K562 (cell line): ENCODE data around the gene FIGNL1. TPM values are rescaled to one million over a fixed set of nuclear protein-coding genes. Genes with fewer than 3 reads are reported as not detected.

Experiments used
- ADNP ChIP-seq: fragments of 200-800 bp; sonication (Bioruptor generic); IDR thresholded peaks from 2 replicates; pipeline ENCODE4 v1.6.1; 2016; ENCODE audit warnings: missing genetic modification characterization, missing compliant biosample characterization
- ASH1L ChIP-seq: fragments of 450-650 bp; IDR thresholded peaks from 2 replicates; pipeline ENCODE4 v1.6.1; 2018; ENCODE audit warnings: borderline replicate concordance, mild to moderate bottlenecking, low read depth; ENCODE audit not compliant: partially characterized antibody
- ATF1 ChIP-seq, 2 experiments: fragments of 450-650 bp in 1 of 2; IDR thresholded peaks; 2 replicates each; pipeline ENCODE4 v1.6.1; 2016; ENCODE audit warnings: missing compliant biosample characterization in 1 of 2, missing genetic modification characterization in 1 of 2
- BRCA1 ChIP-seq, 2 experiments: fragments of 450-650 bp in 1 of 2; sonication (generic) in 1 of 2; formaldehyde crosslinking in 1 of 2; IDR thresholded peaks; 2 replicates each; pipeline versions ENCODE4 v1.5.0 to v1.6.1; 2017 to 2020; ENCODE audit warnings: mild to moderate bottlenecking in 1 of 2, missing genetic modification reagents in 1 of 2
- BRD9 ChIP-seq: fragments of 450-650 bp; IDR thresholded peaks from 2 replicates; pipeline ENCODE4 v1.6.1; 2018; ENCODE audit warnings: low read depth; ENCODE audit not compliant: partially characterized antibody
- CBFB ChIP-seq: sonication (generic); formaldehyde crosslinking; IDR thresholded peaks from 2 replicates; pipeline ENCODE4 v1.4.0; 2020; ENCODE audit warnings: mild to moderate bottlenecking, missing genetic modification reagents
- CC2D1A ChIP-seq: fragments of 450-650 bp; IDR thresholded peaks from 2 replicates; pipeline ENCODE4 v1.6.1; 2017; ENCODE audit warnings: mild to moderate bottlenecking
- CREM ChIP-seq: IDR thresholded peaks from 2 replicates; pipeline ENCODE4 v1.6.1; 2014; ENCODE audit warnings: antibody characterized with exemption, low read depth
- DMBX1 ChIP-seq: fragments of 250-450 bp; sonication (Bioruptor Pico); IDR thresholded peaks from 2 replicates; pipeline ENCODE4 v1.8.0; 2022; ENCODE audit warnings: inconsistent platforms, mild to moderate bottlenecking, moderate library complexity, borderline replicate concordance
- EGR1 ChIP-seq: fragments of 450-650 bp; conservative IDR thresholded peaks from 2 replicates; pipeline ENCODE4 v1.6.1; 2017; ENCODE audit warnings: mild to moderate bottlenecking
- KDM4B ChIP-seq, 2 experiments: fragments of 450-650 bp in 1 of 2; sonication (generic) in 1 of 2; IDR thresholded peaks; 2 replicates each; pipeline ENCODE4 v1.6.1; 2016 to 2017; ENCODE audit warnings: borderline replicate concordance in 2 of 2, antibody characterized with exemption in 1 of 2, low read depth in 1 of 2, mild to moderate bottlenecking in 1 of 2
- MCM2 ChIP-seq: fragments of 450-650 bp; IDR thresholded peaks from 2 replicates; pipeline ENCODE4 v1.6.1; 2017; ENCODE audit warnings: low read depth, mild to moderate bottlenecking
- MIER1 ChIP-seq: fragments of 450-650 bp; IDR thresholded peaks from 2 replicates; pipeline ENCODE4 v1.6.1; 2016; ENCODE audit warnings: antibody characterized with exemption, mild to moderate bottlenecking, low read depth
- NCOA1 ChIP-seq: fragments of 450-650 bp; IDR thresholded peaks from 2 replicates; pipeline ENCODE4 v1.6.1; 2016; ENCODE audit warnings: low read depth
- PCBP1 ChIP-seq: fragments of 200-400 bp; formaldehyde crosslinking; IDR thresholded peaks from 2 replicates; pipeline ENCODE4 v1.6.1; 2018; ENCODE audit warnings: mild to moderate bottlenecking, low read depth, low read length; ENCODE audit not compliant: poor library complexity, severe bottlenecking
- SMARCE1 ChIP-seq: fragments of 450-650 bp; IDR thresholded peaks from 2 replicates; pipeline ENCODE4 v1.7.1; 2016; ENCODE audit warnings: mild to moderate bottlenecking
- ZEB2 ChIP-seq: fragments of 450-650 bp; IDR thresholded peaks from 2 replicates; pipeline ENCODE4 v1.6.1; 2016
- ZFPM2 ChIP-seq: fragments of 250-450 bp; sonication (Bioruptor Pico); IDR thresholded peaks from 2 replicates; pipeline ENCODE4 v1.5.1; 2022; ENCODE audit warnings: mild to moderate bottlenecking
- ZKSCAN8 ChIP-seq: fragments of 200-800 bp; sonication (Bioruptor generic); IDR thresholded peaks from 2 replicates; pipeline ENCODE4 v1.6.1; 2016; ENCODE audit warnings: missing genetic modification characterization, missing compliant biosample characterization
- ZNF766 ChIP-seq: fragments of 200-800 bp; sonication (Bioruptor generic); conservative IDR thresholded peaks from 2 replicates; pipeline ENCODE4 v1.6.1; 2016; ENCODE audit warnings: missing genetic modification characterization, missing compliant biosample characterization
- polyA plus RNA-seq, 8 experiments: library from polyadenylated mRNA; depleted of rRNA in 4 of 8; stranded (reverse) in 5 of 8; unstranded in 3 of 8; fragments of >200 nt; fragmentation: Nextera tagmentation in 2 of 8; fragmentation: Illumina TruSeq in 1 of 8; extraction: Ambion mirVana in 2 of 8; extraction: Trizol in 1 of 8; gene quantifications; 2 replicates each; pipeline versions ENCODE4 v1.2.1 to v1.2.3, GENCODE V29; 2011 to 2014; ENCODE audit warnings: inconsistent platforms in 1 of 8, missing spikeins in 1 of 8
- total RNA-seq, 7 experiments: library from RNA; depleted of rRNA in 6 of 7; stranded (reverse); fragments of >200 nt in 6 of 7; fragmentation: Illumina TruSeq in 2 of 7; extraction: Trizol in 2 of 7; gene quantifications; 2 replicates each; pipeline versions ENCODE4 v1.2.1 to v1.2.3, GENCODE V29; 2011 to 2021; ENCODE audit warnings: low replicate concordance in 1 of 7
- TF ChIP-seq, protein P1 (sequence below): fragments of 450-650 bp; IDR thresholded peaks from 2 replicates; pipeline ENCODE4 v1.6.1; 2016; ENCODE audit warnings: antibody characterized with exemption
- TF ChIP-seq, protein P2 (sequence below), 2 experiments: fragments of 450-650 bp in 1 of 2; sonication (generic) in 1 of 2; formaldehyde crosslinking in 1 of 2; IDR thresholded peaks in 1 of 2; conservative IDR thresholded peaks in 1 of 2; 2 replicates each; pipeline versions ENCODE4 v1.6.1 to v1.8.1; 2016 to 2023; ENCODE audit warnings: mild to moderate bottlenecking in 2 of 2, moderate library complexity in 2 of 2, inconsistent platforms in 1 of 2, missing genetic modification reagents in 1 of 2
- TF ChIP-seq, protein P3 (sequence below): fragments of 250-450 bp; sonication (Bioruptor Pico); IDR thresholded peaks from 2 replicates; pipeline ENCODE4 v1.8.0; 2022; ENCODE audit warnings: inconsistent platforms, mild to moderate bottlenecking, moderate library complexity, borderline replicate concordance
- TF ChIP-seq, protein P4 (sequence below): sonication (generic); formaldehyde crosslinking; IDR thresholded peaks from 2 replicates; pipeline ENCODE4 v1.8.0; 2023; ENCODE audit warnings: mild to moderate bottlenecking, missing genetic modification reagents

FIGNL1 gene
- total and polyA plus RNA-seq, 9 of the 15 experiments (the other 6 are each of a cell fraction or from before 2014, with no cell fraction given) = 15.5 to 48.3 (median 27.6) TPM

DNA sequence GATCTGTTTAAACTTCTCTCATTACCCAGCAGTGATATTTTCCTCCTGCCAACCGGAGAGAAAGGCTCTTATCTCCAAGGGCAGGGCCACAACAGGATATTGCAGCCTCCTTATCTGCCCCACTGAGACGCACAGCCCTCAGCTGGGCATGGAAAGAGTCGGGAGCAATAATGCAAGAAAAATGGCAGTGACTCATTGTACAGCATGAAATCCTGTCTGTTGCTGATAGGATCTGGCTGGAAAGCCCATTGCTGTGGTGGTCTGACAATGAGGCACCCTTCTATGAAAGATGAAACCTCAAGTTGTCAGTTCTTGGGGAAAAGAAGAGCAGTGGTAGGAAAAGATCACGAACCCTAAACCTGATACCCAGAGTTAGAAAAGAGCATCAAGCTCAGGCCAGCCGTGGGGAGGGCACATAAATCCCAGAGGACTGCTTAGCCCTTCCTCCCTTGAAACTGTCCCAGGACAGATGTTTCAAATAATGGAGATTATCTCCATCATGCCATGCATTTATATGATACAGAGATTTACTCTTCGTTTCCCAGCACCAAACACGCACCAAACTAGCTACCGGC, 47.0 kb upstream of the FIGNL1 start (continued):
- TF ChIP-seq, protein P1, sequence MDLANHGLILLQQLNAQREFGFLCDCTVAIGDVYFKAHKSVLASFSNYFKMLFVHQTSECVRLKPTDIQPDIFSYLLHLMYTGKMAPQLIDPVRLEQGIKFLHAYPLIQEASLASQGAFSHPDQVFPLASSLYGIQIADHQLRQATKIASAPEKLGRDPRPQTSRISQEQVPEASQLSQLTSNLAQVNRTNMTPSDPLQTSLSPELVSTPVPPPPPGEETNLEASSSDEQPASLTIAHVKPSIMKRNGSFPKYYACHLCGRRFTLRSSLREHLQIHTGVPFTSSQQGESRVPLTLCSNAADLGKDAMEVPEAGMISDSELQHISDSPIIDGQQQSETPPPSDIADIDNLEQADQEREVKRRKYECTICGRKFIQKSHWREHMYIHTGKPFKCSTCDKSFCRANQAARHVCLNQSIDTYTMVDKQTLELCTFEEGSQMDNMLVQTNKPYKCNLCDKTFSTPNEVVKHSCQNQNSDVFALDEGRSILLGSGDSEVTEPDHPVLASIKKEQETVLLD = peak; percentile 88
- peak; percentile 37; the same call in 1 of the 2 replicates for TF ChIP-seq ADNP (tag)
- TF ChIP-seq CBFB (CRISPR knock-in tag) = peak; percentile 64; the same call in 1 of the 2 replicates
- TF ChIP-seq ASH1L = no peak
- TF ChIP-seq ZFPM2 (CRISPR knock-in tag) = no peak
- TF ChIP-seq, protein P2, sequence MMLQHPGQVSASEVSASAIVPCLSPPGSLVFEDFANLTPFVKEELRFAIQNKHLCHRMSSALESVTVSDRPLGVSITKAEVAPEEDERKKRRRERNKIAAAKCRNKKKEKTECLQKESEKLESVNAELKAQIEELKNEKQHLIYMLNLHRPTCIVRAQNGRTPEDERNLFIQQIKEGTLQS (IDR thresholded peaks at IDR 0.05) = peak; percentile 94
- TF ChIP-seq, protein P2 (CRISPR knock-in tag; conservative IDR thresholded peaks at IDR 0.05) = peak; percentile 88
- TF ChIP-seq MCM2 = no peak
- TF ChIP-seq EGR1 = 0 out of 2 replicates have a peak, but pooled peaks have one; percentile 5
- TF ChIP-seq ZKSCAN8 (CRISPR knock-in tag) = peak; percentile 83; the same call in 1 of the 2 replicates
- peak; percentile 78; the same call in 1 of the 2 replicates for TF ChIP-seq ZEB2
- TF ChIP-seq NCOA1 = peak; percentile 85
- TF ChIP-seq BRD9 = peak; percentile 64
- no peak for TF ChIP-seq PCBP1
- TF ChIP-seq BRCA1 (IDR thresholded peaks at IDR 0.05) = no peak
- no peak for TF ChIP-seq BRCA1 (CRISPR knock-in tag; IDR thresholded peaks at IDR 0.05)
- TF ChIP-seq ZNF766 (CRISPR knock-in tag) = peak; percentile 80; the same call in 1 of the 2 replicates
- peak; percentile 94; the same call in 1 of the 2 replicates for TF ChIP-seq CC2D1A
- TF ChIP-seq, protein P3, sequence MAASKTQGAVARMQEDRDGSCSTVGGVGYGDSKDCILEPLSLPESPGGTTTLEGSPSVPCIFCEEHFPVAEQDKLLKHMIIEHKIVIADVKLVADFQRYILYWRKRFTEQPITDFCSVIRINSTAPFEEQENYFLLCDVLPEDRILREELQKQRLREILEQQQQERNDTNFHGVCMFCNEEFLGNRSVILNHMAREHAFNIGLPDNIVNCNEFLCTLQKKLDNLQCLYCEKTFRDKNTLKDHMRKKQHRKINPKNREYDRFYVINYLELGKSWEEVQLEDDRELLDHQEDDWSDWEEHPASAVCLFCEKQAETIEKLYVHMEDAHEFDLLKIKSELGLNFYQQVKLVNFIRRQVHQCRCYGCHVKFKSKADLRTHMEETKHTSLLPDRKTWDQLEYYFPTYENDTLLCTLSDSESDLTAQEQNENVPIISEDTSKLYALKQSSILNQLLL (CRISPR knock-in tag) = no peak
- peak; percentile 88 for TF ChIP-seq DMBX1 (CRISPR knock-in tag)
- TF ChIP-seq CREM = peak; percentile 77
- TF ChIP-seq, protein P4, sequence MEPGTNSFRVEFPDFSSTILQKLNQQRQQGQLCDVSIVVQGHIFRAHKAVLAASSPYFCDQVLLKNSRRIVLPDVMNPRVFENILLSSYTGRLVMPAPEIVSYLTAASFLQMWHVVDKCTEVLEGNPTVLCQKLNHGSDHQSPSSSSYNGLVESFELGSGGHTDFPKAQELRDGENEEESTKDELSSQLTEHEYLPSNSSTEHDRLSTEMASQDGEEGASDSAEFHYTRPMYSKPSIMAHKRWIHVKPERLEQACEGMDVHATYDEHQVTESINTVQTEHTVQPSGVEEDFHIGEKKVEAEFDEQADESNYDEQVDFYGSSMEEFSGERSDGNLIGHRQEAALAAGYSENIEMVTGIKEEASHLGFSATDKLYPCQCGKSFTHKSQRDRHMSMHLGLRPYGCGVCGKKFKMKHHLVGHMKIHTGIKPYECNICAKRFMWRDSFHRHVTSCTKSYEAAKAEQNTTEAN = no peak
- no peak for TF ChIP-seq ATF1 (CRISPR knock-in tag; IDR thresholded peaks at IDR 0.05)
- TF ChIP-seq ATF1 (tag; IDR thresholded peaks at IDR 0.05) = peak; percentile 67
- no peak for TF ChIP-seq KDM4B (IDR thresholded peaks at IDR 0.05; ENCODE audit: borderline replicate concordance in 2 of 2, low read depth in 1 of 2)
- TF ChIP-seq MIER1 = peak; percentile 55; the same call in 1 of the 2 replicates
- peak; percentile 98 for TF ChIP-seq SMARCE1
